Measurements from ENCODE around the gene RWDD4.

Gene RWDD4

GRCh38 chr4:183621875-183622274 is 37.1 kb downstream of the RWDD4 start:
- DNase-seq (ENCODE audit: low read depth) = no peak
- in situ Hi-C loops (cut with HindIII; ENCODE audit: low sequenced_read_pairs) = no loop called here
- H3K4me3 ChIP-seq (ENCODE audit: low read depth, low read length) = no peak overlapping the region
- no peak for TF ChIP-seq CTCF (IDR thresholded peaks at IDR 0.05; ENCODE audit: low read depth, low read length, missing control alignments)

- TF ChIP-seq CTCF (IDR thresholded peaks at IDR 0.05; ENCODE audit: low read depth, low read length, missing control alignments) = no peak
- H3K4me3 ChIP-seq (ENCODE audit: low read depth, low read length) = no peak overlapping the region
- no peak for DNase-seq (ENCODE audit: low read depth)
- in situ Hi-C loops (cut with HindIII; ENCODE audit: low sequenced_read_pairs) = no loop called here
Measured at GRCh38 chr4:183620421-183620820, 38.6 kb downstream of the RWDD4 start.

GRCh38 chr4:183618681-183619080 is 40.3 kb downstream of the RWDD4 start:
- H3K4me3 ChIP-seq (ENCODE audit: low read depth, low read length) = no peak overlapping the region
- no peak for TF ChIP-seq CTCF (IDR thresholded peaks at IDR 0.05; ENCODE audit: low read depth, low read length, missing control alignments)
- in situ Hi-C loops (cut with HindIII; ENCODE audit: low sequenced_read_pairs) = no loop called here
- no peak for DNase-seq (ENCODE audit: low read depth)

GRCh38 chr4:183617075-183617474 is 41.9 kb downstream of the RWDD4 start:
- no peak for DNase-seq (ENCODE audit: low read depth)
- in situ Hi-C loops (cut with HindIII; ENCODE audit: low sequenced_read_pairs) = no loop called here
- no peak overlapping the region for H3K4me3 ChIP-seq (ENCODE audit: low read depth, low read length)

GRCh38 chr4:183612329-183613250 is 46.4 kb downstream of the RWDD4 start:
- DNase-seq (ENCODE audit: low read depth) = no peak
- TF ChIP-seq CTCF (IDR thresholded peaks at IDR 0.05; ENCODE audit: low read depth, low read length, missing control alignments) = no peak
- H3K4me3 ChIP-seq (ENCODE audit: low read depth, low read length) = no peak overlapping the region
- in situ Hi-C loops (cut with HindIII; ENCODE audit: low sequenced_read_pairs) = no loop called here

More at GRCh38 chr4:183617075-183617474, 41.9 kb downstream of the RWDD4 start:
- no peak for TF ChIP-seq CTCF (IDR thresholded peaks at IDR 0.05; ENCODE audit: low read depth, low read length, missing control alignments)

- TF ChIP-seq CTCF (IDR thresholded peaks at IDR 0.05; ENCODE audit: low read depth, low read length, missing control alignments) = no peak
- in situ Hi-C loops (cut with HindIII; ENCODE audit: low sequenced_read_pairs) = no loop called here
- no peak for DNase-seq (ENCODE audit: low read depth)
Measured at GRCh38 chr4:183611210-183611830, 47.7 kb downstream of the RWDD4 start.

More at GRCh38 chr4:183611210-183611830, 47.7 kb downstream of the RWDD4 start:
- H3K4me3 ChIP-seq (ENCODE audit: low read depth, low read length) = no peak overlapping the region
